ENCODE measurements around the gene NUMA1. TPM values are rescaled to one million over a fixed set of nuclear protein-coding genes. Genes with fewer than 3 reads are reported as not detected.

The NUMA1 gene
- total and polyA plus RNA-seq, 2 of the 8 experiments (the other 6 are each of a cell fraction or from before 2014, with no cell fraction given) = 101 to 107 TPM

GRCh38 chr11:72013765-72014711 is 66.3 kb downstream of the NUMA1 start:
- Histone ChIP-seq H3K4me3 (ENCODE audit: extremely low read depth in 1 of 4, insufficient read depth in 2 of 4, low read depth in 3 of 4, low read length in 4 of 4) (no peak overlapping the region), H4K8ac (ENCODE audit: extremely low read depth, insufficient read depth, low read length) (no peak overlapping the region), H4K20me1 (replicated peaks in 1 of 2; ENCODE audit: control insufficient read depth in 1 of 2, insufficient read depth in 2 of 2, low read length in 2 of 2) (peaks cover 20 to 40% of the 10 kb centered on the region in 2 experiments), H3K79me1 (ENCODE audit: low read depth, low read length) (no peaks in the 10 kb centered on the region; the same call in 1 of the 2 replicates), H3K4ac (replicated peaks; ENCODE audit: insufficient read length, low read depth, low read length) (no peak overlapping the region), H3K27me3 (replicated peaks in 1 of 4; ENCODE audit: control insufficient read depth in 3 of 4, extremely low read depth in 1 of 4, insufficient read depth in 3 of 4, low read length in 3 of 4) (no peaks in the 10 kb centered on the region), H3K56ac (replicated peaks; ENCODE audit: insufficient read length, low read depth, low read length) (no peak overlapping the region), H3K79me2 (ENCODE audit: control insufficient read depth in 1 of 2, insufficient read depth in 2 of 2, low read length in 2 of 2) (no peaks in the 10 kb centered on the region), H3K23me2 (ENCODE audit: low read depth, low read length) (no peaks in the 10 kb centered on the region), H2BK12ac (ENCODE audit: low read depth, low read length) (no peak overlapping the region), H2BK15ac (ENCODE audit: low read length) (0 out of 2 replicates have a peak overlapping the region, but pooled peaks have one; percentile 72), H3K9me3 (ENCODE audit: insufficient read depth in 2 of 2, low read depth in 1 of 2, low read length in 1 of 2) (no peaks in the 10 kb centered on the region), H2BK120ac (replicated peaks; ENCODE audit: low read depth, low read length) (no peak overlapping the region), H3K14ac (ENCODE audit: insufficient read length) (no peak overlapping the region), H4K91ac (replicated peaks; ENCODE audit: insufficient read length, low read length) (no peak overlapping the region), H3K36me3 (ENCODE audit: control insufficient read depth in 2 of 4, insufficient read depth in 4 of 4, low read length in 3 of 4) (peaks cover 54 to 83% (median 75%) of the 10 kb centered on the region in 4 experiments), H3K23ac (ENCODE audit: insufficient read length) (no peak overlapping the region), H2AK5ac (ENCODE audit: low read depth, low read length) (no peak overlapping the region), H3K4me1 (replicated peaks in 1 of 4; ENCODE audit: control insufficient read depth in 3 of 4, insufficient read depth in 4 of 4, low read length in 3 of 4) (no peaks in the 10 kb centered on the region), H2BK5ac (ENCODE audit: low read depth, low read length) (no peak overlapping the region), H3K9ac (replicated peaks in 1 of 4; ENCODE audit: extremely low read depth in 1 of 4, low read depth in 3 of 4, low read length in 3 of 4) (no peak overlapping the region), H2BK20ac (ENCODE audit: low read length) (no peak overlapping the region), H2AFZ (ENCODE audit: low read length) (no peak overlapping the region), H3K4me2 (ENCODE audit: insufficient read depth in 1 of 2, low read depth in 2 of 2, low read length in 2 of 2) (no peak overlapping the region), H3K27ac (ENCODE audit: low read depth, low read length) (no peak overlapping the region), H4K5ac (ENCODE audit: insufficient read length, low read depth, low read length) (no peak overlapping the region), H3K18ac (ENCODE audit: extremely low read depth, low read length) (no peak overlapping the region)
- FAIRE-seq (no peak), DNase-seq (ENCODE audit: low read depth in 1 of 2, low spot score in 2 of 2) (no peak)
- CTCF ChIA-PET (ENCODE audit: partially characterized antibody) = interaction anchor here (0.7 to 25.0 kb wide), 17 partner anchors 7 to 223 kb away, joined by 3 to 423 read pairs (median 6); partner anchors contain the start of genes IL18BP and LAMTOR1
- 93% methylated on average over 35 of the region's 38 CpGs; no CpG with 5 or more reads in 1 of the 2 experiments for WGBS, 2 experiments (ENCODE audit: extremely low coverage in 1 of 2, insufficient coverage in 1 of 2, insufficient read length in 1 of 2, insufficient replicate concordance in 2 of 2, low coverage in 1 of 2, low lambda C conversion rate in 2 of 2, missing lambda C conversion rate in 1 of 2)
- POLR2A ChIA-PET (ENCODE audit: partially characterized antibody) = interaction anchor here (0.6 to 3.3 kb wide), 8 partner anchors 9 to 78 kb away, joined by 3 to 11 read pairs (median 4); partner anchors contain the start of gene IL18BP
- TF ChIP-seq TEAD4 (IDR thresholded peaks at IDR 0.05; ENCODE audit: low read depth, low read length) = no peak
- no peak for TF ChIP-seq TCF12 (IDR thresholded peaks at IDR 0.05; ENCODE audit: low read depth, low read length)
- TF ChIP-seq FOSL1 (IDR thresholded peaks at IDR 0.05; ENCODE audit: insufficient read depth, low read depth, low read length) = no peak
